ENCODE results near the gene HGFAC.

HGFAC gene

DNA sequence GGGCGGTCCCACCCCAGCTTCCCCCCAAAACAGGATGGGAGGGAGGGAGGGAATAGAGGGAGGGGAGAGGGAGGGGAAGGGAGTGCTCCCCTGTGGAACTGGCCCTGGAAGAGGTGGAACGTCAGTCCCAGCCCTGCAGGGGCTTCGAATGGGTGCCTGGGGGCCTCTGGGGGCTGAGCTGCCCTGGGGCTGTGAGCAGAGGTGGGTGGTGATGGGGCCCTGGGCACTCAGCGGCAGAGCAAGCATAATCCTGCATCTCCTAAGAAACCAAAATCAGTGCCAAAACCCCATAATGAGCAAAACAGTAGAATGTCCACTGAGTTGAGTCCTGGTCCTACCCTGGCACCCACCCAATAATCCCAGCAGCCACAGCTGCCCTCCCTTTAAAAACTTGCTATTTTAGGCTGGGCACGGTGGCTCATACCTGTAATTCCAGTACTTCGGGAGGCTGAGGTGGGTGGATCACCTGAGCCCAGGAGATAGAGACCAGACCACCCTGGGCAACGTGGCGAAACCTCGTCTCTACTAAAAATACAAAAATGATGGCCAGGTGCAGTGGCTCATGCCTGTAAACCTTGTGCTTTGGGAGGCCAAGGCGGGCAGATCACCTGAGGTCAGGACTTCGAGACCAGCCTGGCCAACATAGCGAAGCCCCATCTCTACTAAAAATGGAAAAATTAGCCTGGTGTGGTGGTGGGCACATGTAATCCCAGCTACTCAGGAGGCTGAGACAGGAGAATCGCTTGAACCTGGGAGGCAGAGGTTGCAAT is 32.4 kb downstream of the HGFAC start:
- no peak for DNase-seq (ENCODE audit: low spot score)

DNA sequence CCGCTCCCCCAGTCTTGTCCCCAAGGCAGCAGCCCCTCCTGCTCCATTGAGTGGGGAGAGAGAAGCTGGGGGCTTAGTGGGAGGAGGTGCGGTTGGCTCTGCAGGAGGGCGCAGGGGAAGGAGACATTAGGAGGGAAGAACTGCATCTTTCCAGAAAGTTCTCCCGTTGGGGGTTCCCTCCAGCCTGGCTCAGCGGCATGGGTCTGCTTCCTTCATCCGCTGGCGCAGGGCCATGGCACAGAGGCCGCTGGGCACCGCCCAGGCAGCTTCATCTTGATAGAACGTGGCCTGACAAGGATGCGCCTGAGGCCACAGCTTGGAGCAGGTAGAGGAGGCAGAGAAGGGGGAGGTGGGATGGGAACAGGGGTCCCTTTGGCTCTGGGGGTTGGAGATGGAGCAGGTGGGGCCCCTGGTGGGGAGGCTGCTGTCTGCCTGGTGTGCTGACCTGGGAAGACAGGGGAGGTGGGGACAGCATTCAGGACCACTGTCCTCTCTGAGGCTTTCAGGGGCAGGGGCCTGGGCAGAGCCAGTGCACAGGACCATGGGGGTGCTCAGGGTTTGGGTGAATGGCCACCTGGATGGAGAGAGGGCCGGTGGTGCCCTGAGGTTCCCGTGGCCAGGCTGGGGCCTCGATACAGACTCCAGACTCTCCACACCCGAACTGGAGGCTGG is 33.4 kb downstream of the HGFAC start:
- no peak for DNase-seq (ENCODE audit: low spot score)

DNA sequence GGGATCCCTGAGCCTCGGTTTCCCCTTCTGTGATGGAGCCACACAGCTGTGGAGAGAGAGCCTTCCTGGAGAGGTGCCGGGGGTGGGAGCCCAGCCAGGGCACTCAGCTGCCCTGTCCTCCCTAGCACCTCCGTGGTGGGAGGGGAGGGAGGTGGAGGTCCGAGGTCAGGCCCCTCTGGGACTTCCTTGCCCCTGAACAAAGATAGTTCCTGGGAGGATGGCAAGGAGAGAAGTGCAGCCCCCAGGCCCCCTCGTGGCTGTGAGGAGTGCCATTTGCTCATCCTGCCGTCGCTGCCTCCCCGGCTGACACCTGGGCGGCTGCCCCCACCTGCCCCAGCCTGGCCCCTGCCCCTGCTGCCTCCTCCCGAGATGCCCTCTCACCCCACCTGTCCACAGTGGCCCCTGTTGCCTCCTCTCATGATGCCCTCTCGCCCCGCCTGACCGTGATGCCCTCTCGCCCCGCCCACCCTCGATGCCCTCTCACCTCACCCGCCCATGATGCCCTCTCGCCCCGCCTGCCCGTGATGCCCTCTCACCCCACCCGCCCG is 34.0 kb downstream of the HGFAC start:
- DNase-seq (ENCODE audit: low spot score), result no peak

DNA sequence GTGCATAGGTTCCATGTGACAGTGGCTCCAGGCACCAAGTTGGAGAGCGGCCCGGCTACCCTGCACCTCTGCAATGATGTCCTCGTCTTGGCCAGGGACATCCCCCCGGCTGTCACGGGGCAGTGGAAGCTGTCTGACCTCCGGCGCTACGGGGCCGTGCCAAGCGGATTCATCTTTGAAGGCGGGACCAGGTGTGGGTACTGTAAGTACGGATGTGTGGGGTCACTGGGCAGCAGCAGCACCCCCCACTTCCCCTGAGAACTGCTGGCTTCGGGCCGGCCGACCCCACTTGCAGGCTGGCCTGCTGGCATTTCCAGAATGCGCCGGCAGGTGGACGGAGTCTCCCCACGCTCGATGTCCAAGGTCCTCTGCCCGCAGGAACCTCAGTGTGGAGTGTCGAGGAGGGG is 34.6 kb downstream of the HGFAC start:
- no peak for DNase-seq (ENCODE audit: low spot score)

DNA sequence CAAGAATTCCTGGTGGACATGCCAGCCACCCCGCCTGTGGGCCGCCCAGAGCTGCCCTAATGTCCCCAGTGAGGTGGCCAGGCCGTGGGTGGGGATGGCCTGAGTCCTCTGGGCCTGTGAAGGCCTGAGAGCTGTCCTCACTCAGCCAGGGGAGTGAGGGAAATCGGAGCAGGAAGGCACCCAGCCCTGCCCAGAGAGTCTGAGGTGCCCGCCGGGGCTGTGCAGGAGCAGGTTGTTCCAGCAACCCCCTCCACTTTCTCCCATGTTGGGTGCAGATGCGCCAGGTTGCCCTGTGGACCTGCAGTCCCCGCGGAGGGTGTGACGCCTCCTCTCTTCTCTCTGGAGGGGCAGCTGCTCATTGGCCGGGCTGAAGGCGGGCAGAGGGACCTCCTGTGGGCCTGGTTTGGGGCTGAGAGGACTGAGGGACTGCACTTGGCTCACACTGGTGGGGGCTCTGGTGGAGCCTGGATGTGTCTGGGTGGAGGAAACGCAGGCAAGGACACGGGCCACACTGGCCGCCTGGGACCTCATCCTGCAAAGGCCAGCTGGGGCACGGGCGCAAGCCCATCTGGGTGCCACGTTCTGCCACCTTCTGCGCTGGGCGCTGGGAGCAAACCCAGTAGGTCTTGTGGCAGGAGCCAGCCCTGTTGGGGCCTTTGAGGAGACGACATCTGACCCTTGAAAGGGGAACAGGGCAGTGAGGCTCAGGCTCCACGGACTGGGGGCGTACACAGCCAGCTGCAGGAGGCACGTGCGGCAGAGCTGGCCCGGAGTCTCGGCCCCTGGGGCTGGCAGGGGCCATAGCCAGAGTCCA is 35.4 kb downstream of the HGFAC start:
- DNase-seq (ENCODE audit: low spot score), result no peak

DNA sequence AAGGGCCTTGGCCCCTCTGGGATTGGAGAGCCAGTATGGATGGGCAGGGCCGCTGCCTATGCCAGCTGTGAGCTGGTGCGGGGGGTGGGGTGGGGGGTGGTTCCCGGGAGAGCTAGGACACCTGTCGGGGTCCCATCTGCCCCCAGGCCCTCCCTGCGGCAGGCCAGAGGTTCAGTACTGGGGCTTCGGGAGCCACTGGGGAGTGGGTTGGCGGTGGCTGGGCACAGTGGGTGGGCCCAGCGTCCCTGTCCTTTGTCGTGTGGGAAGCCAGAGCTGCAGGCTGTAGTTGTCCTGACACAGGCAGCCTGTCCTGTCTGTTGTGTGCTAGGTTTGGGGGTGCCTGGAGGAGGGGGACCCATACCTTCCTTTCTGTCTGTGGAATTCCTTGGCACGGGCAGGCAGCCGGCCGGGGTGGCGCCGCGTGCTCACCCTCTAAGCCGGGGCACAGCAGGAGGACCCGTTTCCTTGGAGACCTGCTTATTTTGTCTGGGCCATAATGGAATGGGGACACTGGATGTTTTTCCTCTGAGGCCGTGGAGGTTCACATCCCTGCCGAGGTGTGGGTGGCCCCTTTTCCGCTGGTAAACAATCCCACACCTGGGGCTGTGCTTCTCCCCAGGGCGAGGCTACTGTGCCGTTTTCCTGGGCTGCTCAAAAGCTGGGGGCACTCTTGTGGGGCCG is 36.1 kb downstream of the HGFAC start:
- no peak for DNase-seq (ENCODE audit: low spot score)

DNA sequence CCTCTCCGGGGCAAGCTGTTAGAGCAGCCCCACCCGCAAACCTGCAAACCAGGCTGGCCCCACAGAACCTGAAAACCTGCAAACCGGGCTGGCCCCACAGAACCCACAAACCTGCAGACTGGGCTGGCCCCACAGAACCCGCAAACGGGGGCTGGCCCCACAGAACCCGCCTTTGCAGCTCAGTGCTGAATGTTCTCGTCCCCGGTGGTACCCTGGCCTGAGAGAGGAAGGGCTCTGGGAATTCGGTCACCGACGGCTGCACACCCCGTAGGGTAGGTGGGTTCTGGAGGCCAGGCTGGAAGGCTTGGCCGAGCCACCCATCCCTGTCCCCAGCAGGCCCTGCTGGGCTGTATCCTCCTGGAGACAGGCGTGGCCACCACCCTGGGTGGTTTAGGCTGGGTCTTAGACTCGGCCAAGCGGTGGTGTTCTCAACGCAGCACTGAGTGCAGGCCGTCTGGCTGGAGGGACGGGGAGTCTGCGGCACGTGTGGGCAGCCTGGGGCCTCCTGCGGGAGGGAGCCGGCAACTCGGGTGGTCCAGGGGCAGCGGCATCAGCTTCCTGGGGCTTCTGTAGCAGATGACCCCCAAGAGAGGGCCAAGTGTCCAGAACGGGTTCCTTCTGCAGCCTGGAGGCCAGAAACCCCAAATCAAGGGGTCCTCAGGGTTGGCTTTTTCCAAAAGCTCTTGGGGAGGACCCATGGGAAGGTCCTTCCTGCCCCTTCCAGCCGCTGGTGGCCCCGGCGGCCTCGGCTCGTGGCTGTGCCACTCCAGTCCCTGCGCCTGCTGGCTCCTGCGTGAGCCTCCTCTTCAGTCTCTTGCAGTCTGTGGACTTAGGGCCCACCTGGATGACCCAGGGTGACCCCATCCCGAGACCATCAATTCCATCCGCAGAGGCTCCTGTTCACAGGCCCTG is 36.9 kb downstream of the HGFAC start:
- DNase-seq (ENCODE audit: low spot score), result no peak

DNA sequence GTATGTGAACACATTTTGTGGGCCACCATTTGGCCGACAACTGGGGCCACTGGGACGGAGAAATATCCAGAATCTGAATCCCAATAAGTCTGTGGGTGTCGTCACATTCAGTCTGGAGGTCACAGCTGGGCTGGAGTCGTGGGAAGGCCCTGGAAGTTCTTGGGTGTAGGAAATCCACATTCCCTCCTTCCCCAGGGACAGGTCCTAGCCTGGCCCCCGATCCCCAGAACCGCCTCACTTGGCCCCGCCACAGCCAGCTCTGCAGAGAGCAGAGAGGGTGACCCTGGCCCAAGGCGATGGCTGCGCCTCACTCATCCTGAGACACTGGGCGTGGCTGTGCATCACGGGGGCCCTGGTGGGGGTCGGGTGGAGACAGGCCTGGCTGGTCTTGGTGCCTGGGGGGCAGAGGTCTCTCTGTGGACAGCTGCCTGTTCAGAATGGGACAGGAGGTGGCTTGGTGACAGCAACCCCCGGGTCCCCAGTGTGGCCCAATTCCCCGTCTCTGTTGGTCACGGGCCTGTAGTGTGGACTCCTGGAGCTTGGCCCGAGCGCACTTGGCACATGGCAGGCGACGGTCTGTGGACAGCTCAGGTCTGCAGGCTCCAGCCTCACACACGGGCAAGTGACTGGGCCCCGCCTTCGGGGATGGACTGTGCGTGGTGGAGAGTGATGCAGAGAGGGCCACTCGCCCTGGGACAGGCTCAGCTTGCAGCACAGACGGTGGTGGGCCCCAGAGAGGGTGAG is 37.8 kb downstream of the HGFAC start:
- no peak for DNase-seq (ENCODE audit: low spot score)

DNA sequence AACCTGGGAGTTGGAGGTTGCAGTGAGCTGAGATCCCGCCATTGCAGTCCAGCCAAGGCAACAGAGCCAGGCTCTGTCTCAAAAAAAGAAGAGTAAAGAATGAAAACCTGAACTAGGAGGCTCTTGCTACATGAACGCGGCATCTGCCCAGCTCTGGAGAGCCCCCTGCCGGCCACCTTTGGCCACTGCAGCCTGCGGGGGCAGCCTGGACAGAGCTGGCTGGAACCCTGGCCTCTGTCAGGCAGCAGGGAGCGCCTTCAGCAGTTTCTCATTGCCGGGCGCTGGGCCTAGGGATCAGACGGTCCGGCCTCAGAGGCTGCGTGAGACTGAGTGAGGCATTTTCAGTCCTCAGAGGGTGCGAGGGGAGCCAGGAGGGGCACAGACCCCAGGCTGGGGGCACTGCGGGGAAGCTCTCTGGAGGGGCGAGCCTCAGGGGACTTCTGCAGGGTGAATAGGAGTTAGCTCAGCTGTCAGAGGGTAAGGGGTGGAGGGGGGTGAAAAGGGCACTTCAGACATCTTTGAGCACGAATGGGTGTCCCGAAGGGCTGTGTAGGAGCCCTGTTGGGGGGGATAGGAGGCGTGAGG is 38.9 kb downstream of the HGFAC start:
- peak; percentile 93 for DNase-seq (ENCODE audit: low spot score)

DNA sequence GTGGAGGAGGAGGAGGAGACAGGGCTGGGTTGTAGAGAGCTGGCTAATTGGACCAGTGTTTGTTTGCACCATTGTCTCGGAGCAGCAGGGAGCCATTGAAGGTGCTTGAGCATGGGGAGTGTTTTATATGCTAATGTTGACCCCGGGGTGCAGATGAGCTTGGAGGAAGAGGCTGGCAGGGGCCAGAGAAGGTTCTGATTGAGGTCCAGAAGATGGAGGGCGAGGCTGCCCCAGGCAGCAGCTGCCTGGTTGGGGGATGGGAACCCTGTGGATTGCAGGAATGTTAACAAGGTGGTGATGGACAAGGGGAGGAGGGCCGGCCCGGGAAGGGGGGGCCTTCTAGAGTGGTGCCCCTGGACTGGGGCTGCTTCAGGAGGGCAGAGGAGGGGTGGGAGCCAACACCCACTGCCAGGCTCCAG is 39.4 kb downstream of the HGFAC start:
- DNase-seq (ENCODE audit: low spot score), result no peak

DNA sequence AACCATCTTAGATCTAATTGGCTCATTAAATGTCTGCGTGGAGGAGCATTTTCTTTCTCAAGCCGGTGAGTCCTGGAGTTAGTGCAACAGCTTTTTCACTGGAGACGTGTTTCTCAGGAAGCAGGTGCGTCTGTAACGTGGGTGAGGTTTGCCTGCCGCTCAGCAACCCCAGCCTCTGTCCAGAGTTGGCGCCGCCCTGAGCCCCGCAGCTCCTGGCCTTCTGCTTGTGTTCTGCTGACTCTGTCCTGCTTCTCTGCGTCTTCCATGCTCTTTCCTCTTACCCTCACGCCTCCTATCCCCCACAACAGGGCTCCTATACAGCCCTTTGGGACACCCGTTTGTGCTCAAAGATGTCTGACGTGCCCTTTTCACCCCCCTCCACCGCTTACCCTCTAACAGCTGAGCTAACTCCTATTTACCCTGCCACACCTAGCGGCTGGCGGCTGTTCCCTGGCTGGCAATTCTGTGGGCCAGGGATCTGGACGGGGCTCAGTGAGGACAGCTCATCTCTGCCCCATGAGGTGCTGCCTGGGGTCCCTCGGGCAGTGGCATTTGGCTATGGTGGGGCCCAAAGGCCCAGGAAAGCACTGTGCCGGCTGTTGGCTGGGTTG is 40.1 kb downstream of the HGFAC start:
- DNase-seq (ENCODE audit: low spot score), result no peak

DNA sequence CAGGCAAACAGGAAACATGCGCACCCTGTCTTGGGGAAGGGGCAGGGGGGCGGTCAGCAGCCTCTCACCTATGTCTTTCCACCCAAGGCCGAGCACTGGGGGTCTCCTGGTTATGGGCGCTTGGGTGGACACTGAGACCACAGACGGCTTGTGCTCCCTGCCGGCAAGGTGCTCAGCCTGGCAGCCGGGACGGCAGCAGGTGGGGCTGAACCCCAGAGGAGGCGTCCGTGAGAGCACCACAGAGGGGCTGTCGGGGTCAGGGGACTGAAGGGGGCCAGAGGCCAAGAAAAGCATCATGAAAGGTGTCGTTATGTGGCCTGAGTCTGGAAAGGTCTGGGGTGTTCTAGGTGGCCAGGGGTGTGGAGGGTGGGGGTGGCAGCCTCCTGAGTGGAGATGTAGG is 40.9 kb downstream of the HGFAC start:
- DNase-seq (ENCODE audit: low spot score), result no peak

DNA sequence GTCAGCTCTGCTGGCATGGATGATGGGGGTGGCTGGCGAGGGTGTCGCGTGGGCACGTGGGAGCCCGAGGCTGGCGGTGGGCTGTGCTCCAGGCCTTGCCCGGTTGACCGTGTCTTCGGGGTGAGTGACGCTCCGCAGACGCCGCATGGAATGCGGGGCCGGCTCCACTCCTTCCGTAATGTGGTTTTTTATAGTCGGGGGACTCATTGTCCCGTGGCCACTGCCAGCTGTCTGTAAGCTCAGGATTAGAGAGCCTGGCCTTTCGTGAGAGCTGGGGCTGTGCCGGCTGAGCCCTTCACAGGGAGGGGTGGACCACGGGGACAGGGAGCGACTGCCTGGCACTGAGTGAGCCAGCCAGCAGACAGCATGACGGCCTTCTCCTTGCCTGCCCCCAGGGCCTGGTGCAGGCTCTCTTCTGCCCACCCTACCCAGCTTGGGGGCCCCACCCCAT is 41.7 kb downstream of the HGFAC start:
- DNase-seq (ENCODE audit: low spot score), result peak; percentile 80

DNA sequence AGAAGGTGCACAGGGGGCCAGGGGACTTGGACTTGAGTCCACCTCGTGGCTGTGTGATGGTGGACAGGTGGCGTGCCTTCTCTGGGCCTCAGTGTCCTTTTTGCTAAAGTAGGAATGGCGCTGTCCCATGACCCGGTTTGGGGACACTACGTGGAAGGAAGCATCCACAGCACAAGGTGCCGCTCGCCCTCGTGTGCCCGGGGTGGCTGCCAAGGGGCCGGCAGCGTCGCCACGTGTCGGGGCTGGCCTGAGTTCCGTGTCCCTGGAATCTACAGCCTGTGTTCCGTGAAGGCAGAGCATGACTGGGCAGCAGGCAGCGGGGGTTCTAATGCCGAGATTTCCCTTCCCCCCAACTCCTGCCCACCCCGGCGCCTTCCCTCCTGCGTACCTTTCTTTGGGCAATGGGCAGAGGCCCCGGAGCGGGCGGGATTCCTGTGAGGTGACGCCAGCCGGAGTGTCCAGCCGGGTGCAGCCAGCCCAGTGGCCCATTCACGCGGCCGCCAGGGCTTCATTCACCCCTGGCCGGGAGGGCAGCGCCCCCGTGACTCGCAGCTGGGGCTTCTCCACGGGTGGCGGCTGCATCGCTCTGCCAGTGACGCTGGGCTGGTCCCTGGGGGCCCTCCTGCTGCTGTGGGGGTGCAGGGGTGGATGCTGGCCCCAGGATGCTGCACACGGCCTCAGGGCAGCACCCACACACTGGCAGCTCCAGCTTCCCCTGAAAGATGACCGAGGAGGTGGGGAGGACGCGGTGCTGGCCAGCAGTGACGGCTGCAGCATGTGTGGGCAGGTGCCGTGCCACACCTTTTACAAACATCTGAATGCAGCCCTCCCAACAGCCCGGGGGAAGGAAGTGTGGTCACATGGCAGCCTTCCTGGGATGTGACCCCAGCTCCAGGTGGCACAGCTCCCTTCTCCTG is 42.5 kb downstream of the HGFAC start:
- peak; percentile 72 for DNase-seq (ENCODE audit: low spot score)

DNA sequence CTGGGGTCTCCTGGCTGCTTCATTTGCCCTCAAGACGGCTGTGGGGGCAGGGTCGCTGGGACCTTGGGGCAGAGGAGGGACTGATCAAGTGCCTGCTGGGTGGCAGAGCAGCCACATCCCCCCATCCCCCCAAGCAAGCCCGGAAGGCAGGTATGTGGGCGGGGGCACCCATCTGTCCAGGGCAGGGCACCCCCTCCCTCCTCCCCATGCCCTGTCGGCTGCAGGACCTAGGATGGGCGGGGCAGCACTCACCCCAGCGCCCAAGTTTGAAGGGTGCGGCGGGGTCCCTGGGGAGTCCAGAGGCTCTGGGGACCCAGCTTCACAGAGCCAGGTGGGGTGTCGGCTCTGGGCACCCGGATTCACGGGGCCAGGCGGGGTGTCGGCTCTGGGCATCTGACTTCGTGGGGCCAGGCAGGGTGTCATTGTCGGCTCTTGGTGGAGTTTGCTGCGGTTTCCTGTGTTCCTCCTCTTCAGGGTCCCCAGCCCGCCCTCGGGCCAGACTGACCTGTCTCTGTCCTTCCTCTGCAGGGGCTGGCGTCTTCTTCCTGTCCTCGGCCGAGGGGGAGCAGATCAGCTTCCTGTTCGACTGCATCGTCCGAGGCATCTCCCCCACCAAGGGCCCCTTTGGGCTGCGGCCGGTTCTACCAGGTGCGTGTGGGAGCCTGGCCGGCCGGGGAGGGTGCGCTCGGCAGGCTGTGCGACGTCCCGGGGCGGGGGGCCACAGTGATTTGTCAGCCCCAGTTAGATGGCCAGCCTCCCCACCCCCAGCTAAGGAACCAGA is 43.4 kb downstream of the HGFAC start:
- no peak for DNase-seq (ENCODE audit: low spot score)

DNA sequence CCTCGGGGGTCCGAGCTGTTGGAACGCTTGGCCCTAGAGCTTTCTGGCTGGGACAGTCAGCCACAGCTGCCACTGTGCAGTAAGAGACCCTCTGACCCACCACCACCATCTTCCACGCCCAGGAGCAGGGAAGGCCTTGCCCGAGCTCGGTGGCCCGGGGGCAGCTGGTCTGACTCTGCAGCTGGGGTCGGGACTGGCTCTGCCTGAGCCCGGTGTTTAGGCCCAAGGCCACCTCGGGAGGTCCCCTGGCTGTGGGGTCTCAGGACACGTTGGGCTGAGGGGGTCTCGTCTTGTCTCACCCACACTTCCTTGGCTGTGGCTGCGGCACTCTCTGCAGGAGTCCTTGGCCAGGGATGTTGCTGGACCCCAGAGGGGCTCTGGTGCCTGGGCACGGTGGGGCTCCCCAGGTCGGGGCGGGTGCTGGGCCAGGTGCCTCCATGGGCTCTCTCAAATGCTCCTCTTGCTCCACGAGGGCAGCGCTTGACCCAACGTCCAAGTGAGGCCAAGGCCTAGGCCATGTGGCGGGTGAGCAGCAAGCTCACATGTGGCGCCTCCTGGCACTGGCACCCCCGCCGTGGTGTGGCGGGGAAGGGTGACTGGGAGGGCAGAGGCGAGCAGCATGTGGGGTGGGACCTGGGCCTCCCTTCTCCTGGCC is 44.2 kb downstream of the HGFAC start:
- DNase-seq (ENCODE audit: low spot score), result no peak

Data from AG20443 (cell line).